ENCODE measurements around the gene CEMP1. TPM values are rescaled to one million over a fixed set of nuclear protein-coding genes. Genes with fewer than 3 reads are reported as not detected.
"Not testable (repeated sequence)": the region's sequence is repeated elsewhere in the genome, so short reads cannot be mapped to it uniquely, and the experiment has no call there.

CEMP1 gene
- total RNA-seq, 3 donors from 2014 or later: 0.89 to 1.2 TPM; not detected in 1

DNA sequence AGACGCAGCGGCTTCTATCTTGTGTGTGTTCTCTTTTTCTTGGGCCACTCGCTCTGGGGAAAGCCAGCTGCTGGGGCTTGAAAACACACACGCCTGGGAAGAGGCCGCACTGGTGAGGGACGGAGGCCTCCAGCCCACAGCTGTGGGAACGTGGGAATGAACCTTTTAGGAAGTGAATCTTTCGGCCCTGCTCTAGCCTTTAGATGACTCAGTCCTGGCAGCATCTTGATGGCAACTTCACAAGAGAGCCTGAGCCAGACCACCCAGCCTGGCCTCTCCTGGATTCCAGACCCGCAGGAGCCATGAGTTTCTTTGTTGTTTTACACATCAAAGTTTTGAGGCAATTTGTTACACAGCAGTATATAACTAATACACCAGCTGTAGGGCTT, 4.4 kb upstream of the CEMP1 start:
- no peak overlapping the region for H3K4me3 ChIP-seq
- peak; percentile 29 to 64 (median 40) for DNase-seq
- H3K9me3 ChIP-seq: no peaks in the 10 kb centered on the region
- peaks cover 26% of the 10 kb centered on the region for H3K4me1 ChIP-seq (ENCODE audit: low read depth)
- intact Hi-C loops (cut with DNase I, micrococcal nuclease): no loop called here
- no peaks in the 10 kb centered on the region for H3K36me3 ChIP-seq (ENCODE audit: low read depth)
- TF ChIP-seq, protein P1, sequence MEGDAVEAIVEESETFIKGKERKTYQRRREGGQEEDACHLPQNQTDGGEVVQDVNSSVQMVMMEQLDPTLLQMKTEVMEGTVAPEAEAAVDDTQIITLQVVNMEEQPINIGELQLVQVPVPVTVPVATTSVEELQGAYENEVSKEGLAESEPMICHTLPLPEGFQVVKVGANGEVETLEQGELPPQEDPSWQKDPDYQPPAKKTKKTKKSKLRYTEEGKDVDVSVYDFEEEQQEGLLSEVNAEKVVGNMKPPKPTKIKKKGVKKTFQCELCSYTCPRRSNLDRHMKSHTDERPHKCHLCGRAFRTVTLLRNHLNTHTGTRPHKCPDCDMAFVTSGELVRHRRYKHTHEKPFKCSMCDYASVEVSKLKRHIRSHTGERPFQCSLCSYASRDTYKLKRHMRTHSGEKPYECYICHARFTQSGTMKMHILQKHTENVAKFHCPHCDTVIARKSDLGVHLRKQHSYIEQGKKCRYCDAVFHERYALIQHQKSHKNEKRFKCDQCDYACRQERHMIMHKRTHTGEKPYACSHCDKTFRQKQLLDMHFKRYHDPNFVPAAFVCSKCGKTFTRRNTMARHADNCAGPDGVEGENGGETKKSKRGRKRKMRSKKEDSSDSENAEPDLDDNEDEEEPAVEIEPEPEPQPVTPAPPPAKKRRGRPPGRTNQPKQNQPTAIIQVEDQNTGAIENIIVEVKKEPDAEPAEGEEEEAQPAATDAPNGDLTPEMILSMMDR (IDR thresholded peaks at IDR 0.05): no peak
- no peak for ATAC-seq

DNA sequence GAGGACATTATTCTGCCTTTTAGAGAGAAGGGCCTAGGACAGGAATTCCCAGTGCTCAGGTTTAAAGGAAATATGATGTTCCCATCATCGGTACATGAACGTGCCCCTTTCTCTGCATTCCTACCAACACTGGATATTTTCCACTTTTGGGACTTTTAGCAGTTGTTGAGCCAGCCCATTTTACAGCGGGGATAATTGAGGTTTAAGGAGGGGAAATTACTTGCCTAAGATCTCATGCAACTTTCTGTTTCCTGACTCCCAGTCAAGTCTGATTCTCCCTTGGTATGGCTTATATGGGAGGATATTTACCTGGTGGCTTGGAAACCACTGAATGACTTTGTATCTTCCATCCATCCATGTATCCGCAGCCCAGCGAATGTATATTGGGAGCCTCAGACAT, 3.1 kb upstream of the CEMP1 start:
- DNase-seq; ATAC-seq; intact Hi-C loops (cut with DNase I, micrococcal nuclease); H3K36me3 ChIP-seq (ENCODE audit: low read depth); H3K9me3 ChIP-seq; H3K4me3 ChIP-seq: not testable (repeated sequence)
- H3K4me1 ChIP-seq (ENCODE audit: low read depth): peaks cover 14% of the 10 kb centered on the region

DNA sequence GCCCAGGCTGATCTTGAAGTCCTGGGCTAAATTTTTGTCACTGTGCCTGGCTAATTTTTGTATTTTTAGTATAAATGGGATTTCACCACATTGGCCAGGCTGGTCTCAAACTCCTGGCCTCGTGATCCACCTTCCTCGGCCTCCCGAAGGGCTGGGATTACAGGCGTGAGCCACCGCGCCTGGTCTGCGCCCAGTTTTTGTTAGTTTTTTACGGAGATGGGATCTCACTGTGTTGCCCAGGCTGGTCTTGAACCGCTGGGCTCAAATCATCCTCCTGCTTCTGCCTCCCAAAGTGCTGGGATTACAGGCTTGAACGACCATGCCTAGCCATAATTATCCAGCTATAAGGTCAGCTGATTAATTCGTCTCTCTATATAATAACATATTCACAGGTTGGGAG, 2.7 kb upstream of the CEMP1 start:
- ATAC-seq (no peak), DNase-seq (peak in 1 of 3 donors; percentile 44)
- no peaks in the 10 kb centered on the region for H3K9me3 ChIP-seq
- no peak overlapping the region for H3K4me3 ChIP-seq
- peaks cover 10% of the 10 kb centered on the region for H3K4me1 ChIP-seq (ENCODE audit: low read depth)
- intact Hi-C loops (cut with DNase I, micrococcal nuclease): no loop called here
- TF ChIP-seq, protein P1 (IDR thresholded peaks at IDR 0.05): no peak
- no peaks in the 10 kb centered on the region for H3K36me3 ChIP-seq (ENCODE audit: low read depth)

DNA sequence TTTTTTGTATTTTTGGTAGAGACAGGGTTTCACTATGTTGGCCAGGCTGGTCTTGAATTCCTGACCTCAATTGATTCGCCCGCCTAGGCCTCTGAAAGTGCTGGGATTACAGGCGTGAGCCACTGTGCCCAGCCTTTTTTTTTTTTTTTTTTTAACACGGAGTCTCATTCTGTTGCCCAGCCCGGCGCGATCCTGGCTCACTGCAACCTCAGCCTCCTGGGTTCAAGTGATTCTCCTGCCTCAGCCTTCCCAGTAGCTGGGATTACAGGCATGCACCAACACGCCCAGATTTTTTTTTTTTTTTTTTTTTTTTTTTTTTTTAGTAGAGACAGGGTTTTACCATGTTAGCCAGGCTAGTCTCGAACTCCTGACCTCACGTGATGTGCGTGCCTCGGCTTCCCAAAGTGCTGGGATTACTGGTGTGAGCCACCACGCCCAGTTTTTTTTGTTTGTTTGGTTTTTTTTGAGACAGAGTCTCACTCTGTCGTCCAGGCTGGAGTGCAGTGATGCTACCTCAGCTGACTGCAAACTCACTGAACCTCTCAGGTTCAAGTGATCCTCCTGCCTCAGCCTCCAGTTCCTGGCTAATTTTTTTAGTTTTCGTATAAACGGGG, 2.0 kb upstream of the CEMP1 start:
- intact Hi-C loops (cut with DNase I, micrococcal nuclease); H3K4me1 ChIP-seq (ENCODE audit: low read depth); H3K36me3 ChIP-seq (ENCODE audit: low read depth); H3K9me3 ChIP-seq; H3K4me3 ChIP-seq; ATAC-seq: not testable (repeated sequence)
- DNase-seq: peak in 1 of 3 donors; percentile 55

DNA sequence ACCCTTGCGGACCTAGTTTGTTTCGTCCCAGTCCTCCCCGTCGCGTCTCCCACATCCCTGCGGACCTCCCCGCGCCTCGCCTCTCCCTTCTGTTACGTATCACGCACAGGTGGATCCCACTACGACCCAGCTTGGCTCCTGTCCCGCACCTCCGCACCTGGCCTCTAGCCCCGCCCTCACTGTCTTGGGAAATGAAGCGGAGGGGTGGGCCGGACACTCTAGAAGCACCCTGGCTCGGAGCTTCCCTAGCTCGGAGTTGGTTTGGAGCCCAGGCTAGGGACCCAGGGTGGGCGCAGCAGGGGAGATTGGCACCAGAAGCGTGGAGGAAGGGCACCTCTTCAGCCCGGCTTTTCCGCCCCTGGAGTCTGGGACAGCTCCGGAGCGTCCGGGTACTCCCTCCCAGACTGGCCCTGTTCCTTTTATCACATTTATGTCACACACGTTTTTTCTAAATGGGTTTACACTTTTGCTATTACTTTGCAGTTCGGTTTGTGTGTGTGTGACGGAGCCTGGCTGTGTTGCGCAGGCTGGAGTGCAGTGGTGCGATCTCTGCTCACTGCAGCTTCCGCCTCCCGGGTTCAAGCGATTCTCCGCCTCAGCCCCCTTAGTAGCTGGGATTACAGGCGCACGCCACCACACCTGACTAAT, 1.4 kb upstream of the CEMP1 start:
- TF ChIP-seq, protein P1 (IDR thresholded peaks at IDR 0.05): no peak
- ATAC-seq: peak; percentile 63
- H3K4me3 ChIP-seq: peak overlapping the region; percentile 19
- intact Hi-C loops (cut with DNase I, micrococcal nuclease): no loop called here
- no peaks in the 10 kb centered on the region for H3K9me3 ChIP-seq
- DNase-seq: peak; percentile 89 to 92 (median 92)
- peaks cover 7% of the 10 kb centered on the region for H3K4me1 ChIP-seq (ENCODE audit: low read depth)
- no peaks in the 10 kb centered on the region for H3K36me3 ChIP-seq (ENCODE audit: low read depth)

DNA sequence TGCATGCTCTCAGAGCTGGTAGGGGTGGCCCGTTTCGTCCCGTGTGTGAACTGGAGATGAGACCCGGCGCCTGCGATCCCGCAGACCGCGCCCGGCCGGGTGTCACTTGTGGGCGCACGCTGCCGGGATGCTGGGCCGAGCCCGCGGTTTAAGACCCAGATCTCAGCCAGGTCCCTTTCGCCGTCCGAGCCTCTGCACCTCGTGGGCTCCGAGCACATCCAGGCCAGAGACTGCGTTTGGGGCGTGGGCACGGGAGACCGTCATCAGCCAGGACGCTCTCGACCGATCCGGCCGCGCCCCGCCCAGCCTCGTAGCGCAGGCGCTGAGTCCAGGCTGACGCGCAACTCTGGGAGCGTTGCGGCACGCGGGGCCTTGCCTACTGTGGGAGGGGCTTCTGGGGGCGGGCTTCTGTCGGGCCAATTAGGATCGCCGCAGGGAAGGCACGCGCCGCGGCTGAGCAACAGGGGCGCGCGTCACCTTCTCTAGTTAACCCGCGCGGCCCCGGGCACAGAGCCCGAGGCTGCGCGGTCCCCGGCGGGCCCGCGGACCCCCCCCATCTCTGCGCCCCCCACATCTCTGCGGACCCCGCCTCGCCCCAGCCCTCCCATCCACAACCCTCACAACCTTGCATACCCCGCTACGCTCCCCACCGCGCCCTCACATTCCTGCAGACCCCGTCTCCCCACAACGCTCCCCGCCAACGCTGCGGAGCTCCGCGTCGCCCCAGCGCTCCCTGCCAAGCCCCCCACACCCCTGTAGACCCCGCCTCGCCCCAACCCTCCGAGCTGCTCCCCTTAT, 687 bp upstream of the CEMP1 start:
- DNase-seq: peak; percentile 99
- H3K4me3 ChIP-seq: peak overlapping the region; percentile 19
- intact Hi-C loops (cut with DNase I, micrococcal nuclease): no loop called here

More for the DNA sequence above, 687 bp upstream of the CEMP1 start:
- ATAC-seq: peak; percentile 92
- TF ChIP-seq, protein P1 (IDR thresholded peaks at IDR 0.05): peak; percentile 15
- Histone ChIP-seq H3K9me3 (no peaks in the 10 kb centered on the region), H3K4me1 (ENCODE audit: low read depth) (peaks cover 6% of the 10 kb centered on the region), H3K36me3 (ENCODE audit: low read depth) (no peaks in the 10 kb centered on the region)

Measured in mucosa of descending colon (tissue), 3 donors.